GM12892 (cell line): ENCODE measurements around the gene EFR3B.

Source experiments
- POLR2A ChIP-seq: IDR thresholded peaks from 2 replicates; pipeline ENCODE4 v1.6.1; 2011; ENCODE audit warnings: low read depth, low read length, control low read depth
- POLR2AphosphoS5 ChIP-seq: IDR thresholded peaks from 2 replicates; pipeline ENCODE4 v1.6.1; 2011; ENCODE audit warnings: low read depth, low read length, control low read depth
- TAF1 ChIP-seq: IDR thresholded peaks from 2 replicates; pipeline ENCODE4 v1.6.1; 2011; ENCODE audit warnings: low read depth, mild to moderate bottlenecking, control low read depth, low read length, borderline replicate concordance

DNA sequence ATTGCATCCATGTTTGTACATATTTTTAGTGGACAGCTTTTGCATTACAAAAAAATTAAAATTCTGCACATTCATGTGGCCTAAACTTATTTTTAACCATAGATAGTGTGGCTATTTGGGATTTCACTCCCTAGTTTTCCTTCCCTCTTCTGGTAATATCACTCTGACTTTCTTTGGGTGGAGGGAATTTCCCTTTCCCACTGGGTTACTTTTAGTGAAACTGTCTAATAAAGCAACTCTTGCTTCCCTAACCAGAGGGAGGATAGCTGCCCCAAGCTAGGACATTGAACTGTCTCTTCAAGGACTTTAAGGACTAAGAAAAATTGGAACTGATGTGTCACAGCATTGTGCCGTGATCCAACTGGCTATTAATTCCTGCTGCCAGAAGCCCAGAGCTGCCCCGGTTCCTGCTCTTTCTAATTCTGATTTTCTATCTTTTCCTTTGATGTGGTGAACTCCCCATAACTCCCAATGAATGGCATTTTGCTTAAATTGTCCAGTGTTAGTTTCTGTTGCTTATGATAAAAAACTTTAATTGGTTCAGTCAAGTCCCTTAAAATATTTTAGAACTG lies 20.0 kb upstream of the EFR3B start:
- TF ChIP-seq POLR2A (no peak), POLR2AphosphoS5 (no peak), TAF1 (no peak)
